ENCODE data around the gene CLPTM1L.

- TF ChIP-seq CTCF (conservative IDR thresholded peaks at IDR 0.05): no peak
- no peak for TF ChIP-seq ZFX (IDR thresholded peaks at IDR 0.05)
Observed at GRCh38 chr5:1330146-1330846, 14.6 kb downstream of the CLPTM1L start.

Data from C4-2B (cell line).